Islet precursor cell (in vitro differentiated cells): ENCODE measurements around the gene PPP1R3G.

Source experiments
- DNase-seq: peaks from one replicate; pipeline ENCODE4 v3.0.0-alpha.2; 2018

PPP1R3G gene

DNA sequence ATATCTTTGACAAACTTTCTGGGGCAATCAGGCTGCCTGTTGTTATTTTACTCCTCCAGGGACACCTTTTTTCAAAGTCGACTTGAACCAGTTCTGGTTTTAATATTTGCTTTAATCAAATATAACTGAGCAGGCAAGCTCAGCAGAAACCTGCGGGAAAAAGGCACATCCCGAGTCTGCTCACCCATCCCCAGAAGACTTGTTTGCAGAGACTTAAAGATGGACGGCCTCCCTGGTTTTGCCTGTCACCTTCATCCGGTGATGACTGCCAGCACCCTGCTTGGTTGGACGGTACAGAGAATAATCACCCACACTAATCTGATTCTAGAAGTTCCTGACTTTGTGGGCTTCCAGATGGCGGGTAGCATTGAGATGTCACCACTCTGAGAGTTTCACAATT, 36.8 kb downstream of the PPP1R3G start:
- DNase-seq: no peak

- no peak for DNase-seq
Measured at GRCh38 chr6:5122504-5123112, 37.5 kb downstream of the PPP1R3G start.

GRCh38 chr6:5123296-5124143, 38.4 kb downstream of the PPP1R3G start:
- DNase-seq: no peak

- DNase-seq: no peak
Measured at GRCh38 chr6:5124526-5124925, 39.4 kb downstream of the PPP1R3G start.

GRCh38 chr6:5125152-5126006, 40.2 kb downstream of the PPP1R3G start:
- peak; percentile 66 for DNase-seq

- DNase-seq: peak; percentile 86
Measured at GRCh38 chr6:5126214-5126613, 41.1 kb downstream of the PPP1R3G start.

DNA sequence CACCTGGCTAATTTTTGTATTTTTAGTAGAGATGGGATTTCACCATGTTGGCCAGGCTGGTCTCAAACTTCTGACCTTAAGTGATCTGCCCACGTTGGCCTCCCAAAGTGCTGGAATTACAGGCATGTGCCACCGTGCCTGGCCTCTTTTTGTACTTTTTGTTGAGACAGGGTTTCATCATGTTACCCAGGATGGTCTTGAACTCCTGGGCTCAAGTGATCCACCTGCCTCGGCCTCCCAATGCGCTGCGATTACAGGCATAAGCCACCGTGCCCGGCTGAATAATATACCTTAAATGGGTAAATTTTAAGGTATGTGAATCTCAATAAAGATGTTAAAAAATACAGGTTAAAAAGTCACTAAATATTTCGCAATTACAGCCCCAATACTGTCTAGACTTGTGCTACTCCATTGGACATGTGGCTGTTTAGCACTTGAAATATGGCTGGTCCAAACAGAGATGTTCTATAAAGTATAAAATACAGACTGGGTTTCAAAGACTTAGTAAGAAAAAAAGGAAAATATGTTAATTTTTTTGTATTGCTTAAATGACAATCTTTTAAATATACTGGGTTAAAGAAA, 42.1 kb downstream of the PPP1R3G start:
- no peak for DNase-seq

DNA sequence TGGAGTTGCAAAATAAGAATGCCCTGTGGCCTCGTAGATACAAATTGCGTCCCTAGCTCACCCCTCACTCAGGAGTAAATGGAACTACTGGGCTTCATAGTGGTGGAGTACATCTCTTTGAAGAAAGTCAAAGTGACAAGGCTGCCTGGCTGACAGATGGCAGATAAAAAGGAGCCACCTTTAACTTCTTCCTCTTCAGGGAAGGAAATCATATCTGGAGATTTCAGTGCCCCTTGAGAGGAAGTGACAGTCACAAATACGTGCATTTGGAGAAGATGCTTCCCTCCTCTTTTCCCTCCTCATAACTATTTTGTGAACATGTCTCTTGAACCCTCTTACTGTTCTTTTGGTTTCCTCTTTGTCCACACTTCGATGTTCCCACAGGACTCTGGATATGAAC, 43.2 kb downstream of the PPP1R3G start:
- DNase-seq: no peak

DNA sequence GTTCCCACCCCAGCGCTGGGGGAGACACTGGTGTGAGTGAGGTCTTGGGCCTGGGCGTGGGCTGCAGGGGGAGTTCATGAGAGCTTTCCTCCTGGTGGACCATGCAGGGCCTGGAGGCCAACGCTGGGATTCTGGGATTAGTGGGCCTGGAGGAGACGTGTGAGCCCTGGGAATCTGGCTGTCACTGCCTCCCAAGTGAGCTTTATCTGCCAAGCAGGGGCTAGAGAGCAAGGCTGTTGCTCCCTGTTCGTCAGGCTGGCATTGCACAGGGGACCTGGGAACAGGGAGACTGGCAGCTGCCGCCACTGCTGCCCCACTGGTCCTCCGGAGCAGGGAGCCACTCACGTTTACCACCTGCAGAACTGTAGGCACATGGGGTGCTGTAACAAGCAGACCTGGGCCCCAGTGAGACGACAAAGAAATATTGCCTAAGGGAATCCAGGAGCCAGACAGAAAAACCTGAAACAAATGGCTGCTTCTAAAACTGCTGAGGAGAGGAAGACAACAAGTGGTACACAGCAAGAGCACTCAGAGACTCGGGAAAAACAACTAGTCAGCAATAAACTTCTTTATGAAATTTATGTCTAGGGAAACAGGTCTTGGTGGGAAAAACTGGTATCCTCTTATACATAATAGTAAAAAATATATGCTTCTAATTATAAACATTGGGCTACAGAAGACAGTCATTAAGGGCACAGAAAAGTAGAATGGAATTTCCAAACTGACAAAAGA, 45.2 kb downstream of the PPP1R3G start:
- peak; percentile 64 for DNase-seq

- peak; percentile 66 for DNase-seq
Measured at GRCh38 chr6:5132731-5133130, 47.6 kb downstream of the PPP1R3G start.

GRCh38 chr6:5133943-5134342, 48.8 kb downstream of the PPP1R3G start:
- peak; percentile 2 for DNase-seq

DNA sequence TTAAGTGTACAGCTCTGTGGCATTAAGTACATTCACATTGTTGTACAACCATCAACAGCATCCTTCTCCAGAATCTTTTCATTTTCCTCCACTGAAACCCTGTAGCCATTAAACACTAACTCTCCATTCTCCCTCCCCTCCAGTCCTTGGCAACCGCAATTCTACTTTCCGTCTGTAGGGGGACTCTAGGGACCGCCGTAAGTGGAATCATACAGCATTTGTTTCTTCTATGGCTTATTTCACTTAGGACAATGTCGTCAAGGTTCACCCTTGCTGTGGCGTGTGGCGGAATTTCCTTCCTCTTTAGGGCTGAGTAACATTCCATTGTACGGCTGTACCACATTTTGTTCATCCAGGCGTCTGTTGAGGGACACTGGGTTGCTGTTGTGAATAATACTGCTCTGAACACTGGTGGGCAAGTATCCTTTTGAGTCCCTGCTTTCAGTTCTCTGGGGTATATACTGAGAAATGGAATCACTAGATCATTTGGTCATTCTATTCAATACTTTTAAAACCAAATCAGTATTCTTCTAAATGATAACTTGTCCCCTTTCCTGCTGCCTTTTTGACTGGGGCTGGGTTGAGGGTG, 50.7 kb downstream of the PPP1R3G start:
- peak; percentile 58 for DNase-seq

DNA sequence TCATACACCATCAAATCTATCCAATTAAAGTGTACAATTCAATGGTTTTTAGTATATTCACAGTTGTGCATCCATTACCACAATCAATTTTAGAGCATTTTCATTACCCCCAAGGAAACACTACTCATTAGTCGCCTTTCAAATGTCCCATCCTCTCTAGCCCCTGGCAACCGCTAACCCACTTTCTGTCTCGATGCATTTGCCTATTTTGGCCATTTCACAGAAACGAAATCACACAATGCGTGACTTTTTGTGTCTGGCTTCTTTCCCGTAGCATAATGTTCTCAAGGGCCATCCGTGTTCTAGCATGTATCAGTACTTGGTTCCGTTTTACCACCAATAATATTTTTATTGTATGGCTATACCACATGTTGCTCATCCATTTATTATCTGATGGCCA, 51.7 kb downstream of the PPP1R3G start:
- DNase-seq: peak; percentile 12
